Fibroblast of lung (primary cell): ENCODE results near the gene MKRN3. TPM values are rescaled to one million over a fixed set of nuclear protein-coding genes. Genes with fewer than 3 reads are reported as not detected.

Experiments used
- DNase-seq, 2 donors: peaks; one replicate each; pipeline versions ENCODE4 v3.0.0 to v3.0.0-alpha.2; 2010; ENCODE audit warnings: low read depth in 2 of 2
- H2AFZ ChIP-seq: 2 replicates; pipeline ENCODE4 v1.5.1; 2012; ENCODE audit warnings: low read length, control low read depth, inconsistent platforms
- H3K27ac ChIP-seq: 2 replicates; pipeline ENCODE4 v1.5.1; 2011; ENCODE audit warnings: low read length, control low read depth; ENCODE audit not compliant: insufficient read depth
- H3K27me3 ChIP-seq: 2 replicates; pipeline ENCODE4 v1.5.1; 2011; ENCODE audit warnings: mild to moderate bottlenecking, low read length; ENCODE audit not compliant: control insufficient read depth, insufficient read depth
- H3K36me3 ChIP-seq: 2 replicates; pipeline ENCODE4 v1.5.1; 2011; ENCODE audit warnings: low read length; ENCODE audit not compliant: control insufficient read depth, insufficient read depth
- H3K4me1 ChIP-seq: 2 replicates; pipeline ENCODE4 v1.5.1; 2011; ENCODE audit warnings: low read length; ENCODE audit not compliant: control insufficient read depth, insufficient read depth; ENCODE audit errors: extremely low read depth
- H3K4me2 ChIP-seq: 2 replicates; pipeline ENCODE4 v1.5.1; 2011; ENCODE audit warnings: low read length, control low read depth; ENCODE audit not compliant: insufficient read depth; ENCODE audit errors: extremely low read depth
- H3K4me3 ChIP-seq, 4 experiments: fragments of 200-600 bp in 1 of 4; sonication (generic) in 1 of 4; replicated peaks in 1 of 4; 2 replicates each; pipeline ENCODE4 v1.5.1; 2011 to 2016; ENCODE audit warnings: low read length in 4 of 4, low read depth in 3 of 4, mild to moderate bottlenecking in 3 of 4, control low read depth in 2 of 4, inconsistent platforms in 1 of 4, mixed read lengths in 1 of 4; ENCODE audit not compliant: insufficient read depth in 1 of 4; ENCODE audit errors: control extremely low read depth in 1 of 4
- H3K79me2 ChIP-seq: 2 replicates; pipeline ENCODE4 v1.5.1; 2012; ENCODE audit warnings: mild to moderate bottlenecking, low read length, inconsistent platforms; ENCODE audit not compliant: control insufficient read depth, insufficient read depth
- H3K9ac ChIP-seq: 2 replicates; pipeline ENCODE4 v1.5.1; 2011; ENCODE audit warnings: mild to moderate bottlenecking, low read length, control low read depth; ENCODE audit not compliant: insufficient read depth
- H3K9me3 ChIP-seq: 2 replicates; pipeline ENCODE4 v1.5.1; 2012; ENCODE audit warnings: low read depth, low read length; ENCODE audit not compliant: control insufficient read depth, insufficient read depth
- H4K20me1 ChIP-seq: 2 replicates; pipeline ENCODE4 v1.5.1; 2011; ENCODE audit warnings: low read length; ENCODE audit not compliant: control insufficient read depth, insufficient read depth; ENCODE audit errors: extremely low read depth
- EZH2 ChIP-seq: IDR thresholded peaks from 2 replicates; pipeline ENCODE4 v1.5.1; 2012; ENCODE audit warnings: low read length, control low read depth, mild to moderate bottlenecking; ENCODE audit errors: missing control alignments
- polyA plus RNA-seq, 2 donors: library from polyadenylated mRNA; depleted of rRNA in 1 of 2; stranded (reverse) in 1 of 2; unstranded in 1 of 2; fragments of >200 nt; gene quantifications; 2 replicates each; pipeline ENCODE4 v1.2.1, GENCODE V29; 2011 to 2012; ENCODE audit warnings: missing spikeins in 1 of 2
- total RNA-seq: library from RNA; depleted of rRNA; stranded (reverse); fragments of >200 nt; gene quantifications from 2 replicates; pipeline ENCODE4 v1.2.1, GENCODE V29; 2014
- TF ChIP-seq, protein P1 (sequence below), 2 donors: IDR thresholded peaks in 1 of 2; conservative IDR thresholded peaks in 1 of 2; 1 replicate in 1 of 2; 2 replicates in 1 of 2; pipeline ENCODE4 v1.5.1; 2011 to 2012; ENCODE audit warnings: low read length in 2 of 2, control low read depth in 1 of 2, inconsistent platforms in 1 of 2, low read depth in 1 of 2, mild to moderate bottlenecking in 1 of 2

The MKRN3 gene
- total and polyA plus RNA-seq, 2 donors (not counting 1 experiment from before 2014, with no cell fraction given): under 0.01 to 0.14 TPM

DNA sequence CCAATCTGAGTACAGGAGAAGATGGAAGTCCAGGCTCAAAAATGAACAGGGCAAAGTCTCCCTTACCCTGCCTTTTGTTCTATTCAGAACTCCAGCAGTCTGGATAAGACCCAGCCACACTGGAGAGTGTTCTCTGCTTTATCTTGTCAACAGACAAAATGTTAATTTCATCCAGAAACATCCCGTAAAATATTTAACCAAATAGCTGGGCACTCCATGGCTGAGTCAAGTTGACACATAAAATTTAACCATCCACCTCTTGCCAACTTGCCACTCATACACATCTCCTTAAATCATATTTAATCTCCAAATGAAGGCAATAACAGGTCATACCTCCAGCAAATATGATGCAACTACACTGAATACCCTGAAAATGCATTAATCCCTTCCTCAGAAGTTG lies 33.6 kb downstream of the MKRN3 start:
- H3K4me3 ChIP-seq: no peak overlapping the region
- no peaks in the 10 kb centered on the region for H3K79me2 ChIP-seq
- H3K4me2 ChIP-seq: no peak overlapping the region
- TF ChIP-seq, protein P1, sequence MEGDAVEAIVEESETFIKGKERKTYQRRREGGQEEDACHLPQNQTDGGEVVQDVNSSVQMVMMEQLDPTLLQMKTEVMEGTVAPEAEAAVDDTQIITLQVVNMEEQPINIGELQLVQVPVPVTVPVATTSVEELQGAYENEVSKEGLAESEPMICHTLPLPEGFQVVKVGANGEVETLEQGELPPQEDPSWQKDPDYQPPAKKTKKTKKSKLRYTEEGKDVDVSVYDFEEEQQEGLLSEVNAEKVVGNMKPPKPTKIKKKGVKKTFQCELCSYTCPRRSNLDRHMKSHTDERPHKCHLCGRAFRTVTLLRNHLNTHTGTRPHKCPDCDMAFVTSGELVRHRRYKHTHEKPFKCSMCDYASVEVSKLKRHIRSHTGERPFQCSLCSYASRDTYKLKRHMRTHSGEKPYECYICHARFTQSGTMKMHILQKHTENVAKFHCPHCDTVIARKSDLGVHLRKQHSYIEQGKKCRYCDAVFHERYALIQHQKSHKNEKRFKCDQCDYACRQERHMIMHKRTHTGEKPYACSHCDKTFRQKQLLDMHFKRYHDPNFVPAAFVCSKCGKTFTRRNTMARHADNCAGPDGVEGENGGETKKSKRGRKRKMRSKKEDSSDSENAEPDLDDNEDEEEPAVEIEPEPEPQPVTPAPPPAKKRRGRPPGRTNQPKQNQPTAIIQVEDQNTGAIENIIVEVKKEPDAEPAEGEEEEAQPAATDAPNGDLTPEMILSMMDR (conservative IDR thresholded peaks at IDR 0.05 in 1 of 2, IDR thresholded peaks at IDR 0.05 in 1 of 2; ENCODE audit: low read depth in 1 of 2, low read length in 2 of 2): no peak
- TF ChIP-seq EZH2: no peak
- no peak overlapping the region for H2AFZ ChIP-seq
- DNase-seq: no peak
- no peak overlapping the region for H3K27ac ChIP-seq
- no peak overlapping the region for H3K9ac ChIP-seq
- H4K20me1 ChIP-seq: no peaks in the 10 kb centered on the region
- H3K27me3 ChIP-seq: no peaks in the 10 kb centered on the region
- H3K9me3 ChIP-seq: no peaks in the 10 kb centered on the region
- H3K36me3 ChIP-seq: no peaks in the 10 kb centered on the region
- H3K4me1 ChIP-seq: no peaks in the 10 kb centered on the region

DNA sequence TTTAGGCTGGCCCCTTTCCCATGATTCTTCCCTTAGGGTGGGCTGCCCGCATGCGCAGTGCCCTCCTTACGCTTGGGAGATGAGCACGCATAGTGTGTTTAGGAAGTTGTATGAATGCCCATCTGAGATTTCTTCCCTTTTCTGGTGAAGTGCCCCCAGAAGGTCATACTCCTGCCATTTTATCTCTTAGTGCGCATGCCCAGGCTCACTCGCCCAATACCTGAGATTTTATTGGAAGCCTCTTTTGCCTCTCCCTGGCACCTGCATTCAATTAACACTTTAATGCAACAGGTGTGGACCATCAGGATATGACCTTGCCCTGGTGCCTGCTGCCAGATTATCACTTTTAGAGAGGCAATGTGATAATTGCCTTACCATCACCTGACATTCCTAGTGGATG lies 36.6 kb downstream of the MKRN3 start:
- Histone ChIP-seq H3K9ac (no peak overlapping the region), H3K4me2 (no peak overlapping the region), H3K27ac (no peak overlapping the region), H3K36me3 (no peaks in the 10 kb centered on the region), H3K4me1 (no peaks in the 10 kb centered on the region), H3K9me3 (no peaks in the 10 kb centered on the region), H4K20me1 (no peaks in the 10 kb centered on the region), H3K27me3 (no peaks in the 10 kb centered on the region), H3K4me3 (no peak overlapping the region), H3K79me2 (no peaks in the 10 kb centered on the region), H2AFZ (no peak overlapping the region)
- DNase-seq: no peak
- TF ChIP-seq, protein P1 (conservative IDR thresholded peaks at IDR 0.05 in 1 of 2, IDR thresholded peaks at IDR 0.05 in 1 of 2; ENCODE audit: low read depth in 1 of 2, low read length in 2 of 2): no peak
- no peak for TF ChIP-seq EZH2

DNA sequence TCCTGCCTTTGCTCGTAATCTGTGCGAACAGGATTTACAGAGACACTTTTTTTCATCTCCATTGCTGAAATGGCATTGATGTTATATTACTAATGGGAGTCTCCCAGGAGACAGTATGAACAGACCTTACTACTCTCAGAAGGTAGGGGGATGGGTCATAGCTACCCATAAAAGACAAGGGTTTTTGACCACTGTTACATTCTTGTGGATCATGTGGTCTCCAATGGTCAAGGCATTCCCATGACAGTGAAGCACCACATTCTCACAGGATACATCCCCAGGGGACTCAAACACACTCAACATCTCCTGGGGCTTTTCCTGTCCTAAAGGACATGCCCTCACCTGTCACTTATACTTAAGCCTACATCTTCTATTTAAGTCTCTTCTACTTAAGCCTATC lies 40.8 kb downstream of the MKRN3 start:
- H4K20me1 ChIP-seq: no peaks in the 10 kb centered on the region

More for the DNA sequence above, 40.8 kb downstream of the MKRN3 start:
- TF ChIP-seq, protein P1 (conservative IDR thresholded peaks at IDR 0.05 in 1 of 2, IDR thresholded peaks at IDR 0.05 in 1 of 2; ENCODE audit: low read depth in 1 of 2, low read length in 2 of 2): no peak
- TF ChIP-seq EZH2: no peak
- no peaks in the 10 kb centered on the region for H3K36me3 ChIP-seq
- no peak overlapping the region for H3K9ac ChIP-seq
- no peaks in the 10 kb centered on the region for H3K9me3 ChIP-seq
- DNase-seq: no peak
- H3K4me3 ChIP-seq: no peak overlapping the region
- no peaks in the 10 kb centered on the region for H3K4me1 ChIP-seq
- no peak overlapping the region for H3K27ac ChIP-seq
- H3K79me2 ChIP-seq: no peaks in the 10 kb centered on the region
- no peaks in the 10 kb centered on the region for H3K27me3 ChIP-seq
- H3K4me2 ChIP-seq: no peak overlapping the region
- H2AFZ ChIP-seq: no peak overlapping the region
